RWPE1 (cell line): ENCODE results near the gene ATP8A2.

ENCODE experiments used
- CTCF ChIA-PET: fragments of 350-600 bp; sonication (Branson Sonifier 250); formaldehyde crosslinking; extraction: SDS; loops from one replicate; lab custom pipeline; 2021; lab: Yijun Ruan, JAX
- POLR2A ChIA-PET: fragments of 400-600 bp; formaldehyde crosslinking; extraction: SDS; loops from one replicate; lab custom pipeline; 2020; ENCODE audit warnings: antibody characterized with exemption; ENCODE audit not compliant: low non-redundant PET; lab: Yijun Ruan, JAX
- DNase-seq: peaks from one replicate; pipeline ENCODE4 v3.0.0; 2012; ENCODE audit warnings: low spot score
- H3K27ac ChIP-seq: fragments of 450-650 bp; 2 replicates; pipeline ENCODE4 v1.5.1; 2017
- CTCF ChIP-seq: fragments of 450-650 bp; conservative IDR thresholded peaks from 2 replicates; pipeline ENCODE4 v1.5.1; 2017; ENCODE audit warnings: low read depth, mild to moderate bottlenecking

The ATP8A2 gene

GRCh38 chr13:25682276-25682675 lies 310.5 kb downstream of the ATP8A2 start:
- CTCF ChIA-PET: no interaction called here
- DNase-seq: no peak
- no peak overlapping the region for H3K27ac ChIP-seq
- POLR2A ChIA-PET: no interaction called here
- no peak for TF ChIP-seq CTCF

- ChIA-PET CTCF (no interaction called here), POLR2A (no interaction called here)
- DNase-seq: no peak
- TF ChIP-seq CTCF: no peak
- no peak overlapping the region for H3K27ac ChIP-seq
Measured at GRCh38 chr13:25683056-25683455, 311.3 kb downstream of the ATP8A2 start.

- POLR2A ChIA-PET: no interaction called here
- no peak overlapping the region for H3K27ac ChIP-seq
- CTCF ChIA-PET: no interaction called here
- no peak for TF ChIP-seq CTCF
- no peak for DNase-seq
Measured at GRCh38 chr13:25683662-25684370, 312.0 kb downstream of the ATP8A2 start.

GRCh38 chr13:25684491-25684890 lies 312.7 kb downstream of the ATP8A2 start:
- no peak for DNase-seq
- POLR2A ChIA-PET: no interaction called here
- no peak for TF ChIP-seq CTCF
- H3K27ac ChIP-seq: no peak overlapping the region
- CTCF ChIA-PET: no interaction called here

- TF ChIP-seq CTCF: no peak
- ChIA-PET POLR2A (no interaction called here), CTCF (interaction anchor here (0.6 kb wide), 1 partner anchor 143 kb away, joined by 4 read pairs; no protein-coding TSS in a partner anchor)
- no peak overlapping the region for H3K27ac ChIP-seq
- DNase-seq: no peak
Measured at GRCh38 chr13:25686831-25687470, 315.2 kb downstream of the ATP8A2 start.

GRCh38 chr13:25687471-25688225 lies 315.9 kb downstream of the ATP8A2 start:
- POLR2A ChIA-PET: no interaction called here
- TF ChIP-seq CTCF: no peak
- DNase-seq: no peak
- CTCF ChIA-PET: interaction anchor here (0.6 kb wide), 1 partner anchor 142 kb away, joined by 4 read pairs; no protein-coding TSS in a partner anchor
- H3K27ac ChIP-seq: no peak overlapping the region
